HepG2 (cell line): ENCODE data around the gene MIS18BP1. TPM values are rescaled to one million over a fixed set of nuclear protein-coding genes. Genes with fewer than 3 reads are reported as not detected.

ENCODE experiments used
- ATAC-seq: fragments of 200-7000 bp; cut with Tn5 transposase; 3 replicates; pipeline ENCODE4 v1.9.1; 2020; ENCODE audit warnings: mild to moderate bottlenecking, moderate library complexity
- BruUV-seq: library from RNA; stranded (reverse); fragments of 400-500 nt; replicated peaks from 2 replicates; lab custom pipeline; 2021; lab: Mats Ljungman, UMichigan
- CTCF ChIA-PET: fragments of 300-600 bp; formaldehyde crosslinking; extraction: SDS; loops from one replicate; lab custom pipeline; 2021; ENCODE audit warnings: low total read pairs, inconsistent platforms, low intra/inter-chr PET ratio; lab: Yijun Ruan, JAX
- POLR2A ChIA-PET: fragments of 350-600 bp; sonication (Branson Sonifier 250); formaldehyde crosslinking; loops from one replicate; lab custom pipeline; 2020; ENCODE audit warnings: antibody characterized with exemption, inconsistent platforms; lab: Yijun Ruan, JAX
- DNase-seq: peaks from one replicate; pipeline ENCODE4 v3.0.0-alpha.2; 2015; ENCODE audit warnings: low spot score
- FAIRE-seq: peaks from 3 replicates; lab custom pipeline; 2011; peaks lifted over from hg19 to GRCh38; lab: Jason Lieb, UNC
- H2AFZ ChIP-seq: one replicate; pipeline ENCODE4 v1.6.1; 2011; ENCODE audit warnings: low read length, inconsistent platforms
- H3K27ac ChIP-seq: fragments of 300-600 bp; 3 replicates; pipeline ENCODE4 v1.8.0; 2011; ENCODE audit warnings: mixed run types, mild to moderate bottlenecking, mixed read lengths, low read length, inconsistent platforms; ENCODE audit not compliant: insufficient read depth; ENCODE audit errors: extremely low read length
- H3K27me3 ChIP-seq, 2 experiments: fragments of 200-600 bp in 1 of 2; 2 replicates in 1 of 2; 3 replicates in 1 of 2; pipeline versions ENCODE4 v1.6.0 to v1.8.0; 2011; ENCODE audit warnings: low read length in 2 of 2, mild to moderate bottlenecking in 2 of 2, moderate library complexity in 2 of 2, inconsistent platforms in 1 of 2; ENCODE audit not compliant: insufficient read depth in 2 of 2, control insufficient read depth in 1 of 2
- H3K36me3 ChIP-seq, 2 experiments: fragments of 200-600 bp in 1 of 2; replicated peaks in 1 of 2; 2 replicates in 1 of 2; 3 replicates in 1 of 2; pipeline versions ENCODE4 v1.5.1 to v1.8.0; 2011; ENCODE audit warnings: low read length in 2 of 2, inconsistent platforms in 1 of 2; ENCODE audit not compliant: insufficient read depth in 2 of 2, control insufficient read depth in 1 of 2
- H3K4me1 ChIP-seq: 2 replicates; pipeline ENCODE4 v1.5.1; 2012; ENCODE audit warnings: low read length, inconsistent platforms; ENCODE audit not compliant: insufficient read depth
- H3K4me2 ChIP-seq: 2 replicates; pipeline ENCODE4 v1.6.0; 2011; ENCODE audit warnings: low read depth, low read length, inconsistent platforms
- H3K4me3 ChIP-seq, 3 experiments: fragments of 200-600 bp in 1 of 3; sonication (generic), shearing (Covaris generic) in 1 of 3; replicated peaks in 1 of 3; 2 replicates each; pipeline ENCODE4 v1.5.1; 2011 to 2016; ENCODE audit warnings: low read length in 3 of 3, inconsistent platforms in 2 of 3, low read depth in 2 of 3, mild to moderate bottlenecking in 2 of 3, control low read depth in 1 of 3, mixed read lengths in 1 of 3; ENCODE audit not compliant: insufficient read depth in 1 of 3
- H3K79me2 ChIP-seq: one replicate; pipeline ENCODE4 v1.6.1; 2011; ENCODE audit warnings: low read length, inconsistent platforms; ENCODE audit not compliant: insufficient read depth
- H3K9ac ChIP-seq: 2 replicates; pipeline ENCODE4 v1.6.0; 2011; ENCODE audit warnings: mild to moderate bottlenecking, low read depth, low read length, inconsistent platforms; ENCODE audit not compliant: insufficient read depth
- H3K9me3 ChIP-seq: 2 replicates; pipeline ENCODE4 v1.5.1; 2012; ENCODE audit warnings: mild to moderate bottlenecking, low read length
- H4K20me1 ChIP-seq: 2 replicates; pipeline ENCODE4 v1.6.0; 2011; ENCODE audit warnings: inconsistent platforms, mild to moderate bottlenecking, low read length, moderate library complexity; ENCODE audit not compliant: insufficient read depth
- CREM ChIP-seq, 2 experiments: sonication (generic) in 1 of 2; formaldehyde crosslinking in 1 of 2; IDR thresholded peaks; 2 replicates each; pipeline versions ENCODE4 v1.4.0 to v1.6.1; 2016 to 2020; ENCODE audit warnings: antibody characterized with exemption in 1 of 2, mild to moderate bottlenecking in 1 of 2, missing genetic modification reagents in 1 of 2
- HDAC1 ChIP-seq: sonication (generic); formaldehyde crosslinking; IDR thresholded peaks from 2 replicates; pipeline ENCODE4 v1.5.1; 2020; ENCODE audit warnings: mild to moderate bottlenecking, missing genetic modification reagents
- IKZF1 ChIP-seq: fragments of 450-650 bp; IDR thresholded peaks from 2 replicates; pipeline ENCODE4 v1.7.1; 2016
- KAT8 ChIP-seq: IDR thresholded peaks from 2 replicates; pipeline ENCODE4 v1.6.1; 2016; ENCODE audit warnings: missing genetic modification reagents, missing compliant biosample characterization
- KDM1A ChIP-seq: IDR thresholded peaks from 2 replicates; pipeline ENCODE4 v1.6.1; 2016; ENCODE audit warnings: missing compliant biosample characterization
- SP1 ChIP-seq, 2 experiments: fragments of 450-650 bp in 1 of 2; sonication (generic) in 1 of 2; formaldehyde crosslinking in 1 of 2; IDR thresholded peaks; 2 replicates each; pipeline versions ENCODE4 v1.4.0 to v1.6.1; 2016 to 2020; ENCODE audit warnings: missing genetic modification reagents in 1 of 2
- SUZ12 ChIP-seq: fragments of 150-350 bp; IDR thresholded peaks from 2 replicates; pipeline ENCODE4 v1.6.1; 2014; ENCODE audit warnings: low read depth, low read length
- TGIF2 ChIP-seq: IDR thresholded peaks from 2 replicates; pipeline ENCODE4 v1.6.1; 2016; ENCODE audit warnings: control low read depth, missing compliant biosample characterization
- TOPORS ChIP-seq: sonication (generic); formaldehyde crosslinking; IDR thresholded peaks from 2 replicates; pipeline ENCODE4 v1.8.0; 2023; ENCODE audit warnings: mild to moderate bottlenecking, missing genetic modification reagents
- ZNF12 ChIP-seq: sonication (generic); formaldehyde crosslinking; IDR thresholded peaks from 2 replicates; pipeline ENCODE4 v1.5.0; 2020; ENCODE audit warnings: missing genetic modification reagents
- ZNF160 ChIP-seq: sonication (generic); formaldehyde crosslinking; IDR thresholded peaks from 2 replicates; pipeline ENCODE4 v1.8.0; 2022; ENCODE audit warnings: mild to moderate bottlenecking, inconsistent platforms, missing genetic modification reagents
- ZNF343 ChIP-seq: sonication (generic); formaldehyde crosslinking; IDR thresholded peaks from 2 replicates; pipeline ENCODE4 v1.4.0; 2020; ENCODE audit warnings: mild to moderate bottlenecking, missing genetic modification reagents
- ZNF629 ChIP-seq: sonication (generic); formaldehyde crosslinking; conservative IDR thresholded peaks from 2 replicates; pipeline ENCODE4 v1.5.0; 2020; ENCODE audit warnings: missing genetic modification reagents
- ZNF747 ChIP-seq: sonication (generic); formaldehyde crosslinking; IDR thresholded peaks from 2 replicates; pipeline ENCODE4 v1.8.1; 2023; ENCODE audit warnings: missing genetic modification reagents, mild to moderate bottlenecking, borderline replicate concordance
- in situ Hi-C: cut with HindIII; loops from 2 replicates; pipeline ENCODE4 v1.10.0; 2017; ENCODE audit warnings: low pct_unique_long_range_greater_than_20kb; ENCODE audit not compliant: extremely low pct_ligation_motif_present
- intact Hi-C: fragments of 100-400 bp; cut with micrococcal nuclease; formaldehyde crosslinking; loops from one replicate; pipeline ENCODE4 v1.10.0; 2022; ENCODE audit not compliant: unreplicated experiment
- polyA plus RNA-seq, 8 experiments: library from polyadenylated mRNA; depleted of rRNA in 3 of 8; stranded (reverse) in 7 of 8; unstranded in 1 of 8; fragments of >200 nt; fragmentation: Illumina TruSeq in 4 of 8; extraction: Trizol in 4 of 8; gene quantifications; 2 replicates each; pipeline versions ENCODE4 v1.2.1 to v1.2.3, GENCODE V29; 2011 to 2016; ENCODE audit warnings: low read depth in 4 of 8, missing spikeins in 1 of 8, mixed read lengths in 1 of 8; ENCODE audit not compliant: insufficient read depth in 1 of 8
- total RNA-seq, 5 experiments: library from RNA; depleted of rRNA; stranded (reverse); fragments of >200 nt; fragmentation: Illumina TruSeq; extraction: Trizol; gene quantifications; 2 replicates each; pipeline ENCODE4 v1.2.3, GENCODE V29; 2016; ENCODE audit warnings: low read depth in 1 of 5
- TF ChIP-seq, protein P1 (sequence below): sonication (generic); formaldehyde crosslinking; IDR thresholded peaks from 2 replicates; pipeline ENCODE4 v1.5.0; 2020; ENCODE audit warnings: mild to moderate bottlenecking, missing genetic modification reagents
- TF ChIP-seq, protein P2 (sequence below): sonication (generic); formaldehyde crosslinking; IDR thresholded peaks from 2 replicates; pipeline ENCODE4 v1.4.0; 2020; ENCODE audit warnings: missing genetic modification reagents
- TF ChIP-seq, protein P3 (sequence below): sonication (generic); formaldehyde crosslinking; IDR thresholded peaks from 2 replicates; pipeline ENCODE4 v1.4.0; 2020; ENCODE audit warnings: missing genetic modification reagents, borderline replicate concordance
- TF ChIP-seq, protein P4 (sequence below): sonication (generic); IDR thresholded peaks from 2 replicates; pipeline ENCODE4 v1.6.1; 2016; ENCODE audit warnings: low read depth, borderline replicate concordance

Gene MIS18BP1
- total and polyA plus RNA-seq, 2 of the 13 experiments (the other 11 are each of a cell fraction or from before 2014, with no cell fraction given) = 9.5 to 36.4 TPM

DNA sequence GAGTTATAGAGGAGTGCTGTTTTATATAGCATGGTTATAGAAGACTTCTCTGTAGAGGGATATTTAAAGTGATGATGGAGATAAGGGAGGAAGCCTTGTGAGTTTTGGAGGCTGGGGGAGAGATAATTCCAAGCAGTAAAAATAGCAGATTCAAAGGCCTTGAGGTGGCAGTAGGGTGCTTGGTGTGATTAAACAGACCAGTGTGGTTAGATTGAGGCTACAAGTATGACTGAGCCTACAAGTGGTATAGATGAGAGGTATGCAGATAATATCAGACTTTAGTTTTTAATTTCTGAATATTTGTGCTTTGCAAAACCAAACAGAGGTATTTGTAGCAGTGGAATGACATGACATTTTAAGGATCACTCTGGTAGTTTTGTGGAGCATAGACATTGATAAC lies 96.9 kb downstream of the MIS18BP1 start:
- no peak for FAIRE-seq
- no peak overlapping the region for H3K27ac ChIP-seq
- H3K79me2 ChIP-seq = no peaks in the 10 kb centered on the region
- no peak for ATAC-seq
- no peaks in the 10 kb centered on the region for H4K20me1 ChIP-seq
- H2AFZ ChIP-seq = no peak overlapping the region
- no peak overlapping the region for H3K4me3 ChIP-seq
- ChIA-PET POLR2A (no interaction called here), CTCF (no interaction called here)
- no peaks in the 10 kb centered on the region; a peak in 2 of 5 replicates for H3K36me3 ChIP-seq
- no peak overlapping the region for H3K9ac ChIP-seq
- no peaks in the 10 kb centered on the region for H3K27me3 ChIP-seq
- H3K9me3 ChIP-seq = no peaks in the 10 kb centered on the region
- in situ Hi-C loops = no loop called here
- no TSS peak for BruUV-seq
- intact Hi-C loops = no loop called here
- no peak overlapping the region for H3K4me2 ChIP-seq
- DNase-seq = no peak
- no peaks in the 10 kb centered on the region for H3K4me1 ChIP-seq
- TF ChIP-seq SP1 (IDR thresholded peaks at IDR 0.05) (no peak), SP1 (CRISPR knock-in tag; IDR thresholded peaks at IDR 0.05) (no peak), SUZ12 (no peak), TOPORS (CRISPR knock-in tag) (no peak), CREM (IDR thresholded peaks at IDR 0.05) (no peak), CREM (CRISPR knock-in tag; IDR thresholded peaks at IDR 0.05) (no peak), KAT8 (CRISPR knock-in tag) (no peak), HDAC1 (CRISPR knock-in tag) (no peak), KDM1A (CRISPR knock-in tag) (no peak), ZNF343 (CRISPR knock-in tag) (no peak), ZNF160 (no peak), TGIF2 (CRISPR knock-in tag) (no peak), ZNF12 (CRISPR knock-in tag) (no peak), ZNF629 (CRISPR knock-in tag) (no peak), ZNF747 (CRISPR knock-in tag) (no peak), IKZF1 (no peak)
- TF ChIP-seq, protein P1, sequence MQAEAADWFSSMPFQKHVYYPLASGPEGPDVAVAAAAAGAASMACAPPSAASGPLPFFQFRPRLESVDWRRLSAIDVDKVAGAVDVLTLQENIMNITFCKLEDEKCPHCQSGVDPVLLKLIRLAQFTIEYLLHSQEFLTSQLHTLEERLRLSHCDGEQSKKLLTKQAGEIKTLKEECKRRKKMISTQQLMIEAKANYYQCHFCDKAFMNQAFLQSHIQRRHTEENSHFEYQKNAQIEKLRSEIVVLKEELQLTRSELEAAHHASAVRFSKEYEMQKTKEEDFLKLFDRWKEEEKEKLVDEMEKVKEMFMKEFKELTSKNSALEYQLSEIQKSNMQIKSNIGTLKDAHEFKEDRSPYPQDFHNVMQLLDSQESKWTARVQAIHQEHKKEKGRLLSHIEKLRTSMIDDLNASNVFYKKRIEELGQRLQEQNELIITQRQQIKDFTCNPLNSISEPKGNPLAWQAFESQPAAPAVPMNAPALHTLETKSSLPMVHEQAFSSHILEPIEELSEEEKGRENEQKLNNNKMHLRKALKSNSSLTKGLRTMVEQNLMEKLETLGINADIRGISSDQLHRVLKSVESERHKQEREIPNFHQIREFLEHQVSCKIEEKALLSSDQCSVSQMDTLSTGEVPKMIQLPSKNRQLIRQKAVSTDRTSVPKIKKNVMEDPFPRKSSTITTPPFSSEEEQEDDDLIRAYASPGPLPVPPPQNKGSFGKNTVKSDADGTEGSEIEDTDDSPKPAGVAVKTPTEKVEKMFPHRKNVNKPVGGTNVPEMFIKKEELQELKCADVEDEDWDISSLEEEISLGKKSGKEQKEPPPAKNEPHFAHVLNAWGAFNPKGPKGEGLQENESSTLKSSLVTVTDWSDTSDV = no peak
- TF ChIP-seq, protein P2, sequence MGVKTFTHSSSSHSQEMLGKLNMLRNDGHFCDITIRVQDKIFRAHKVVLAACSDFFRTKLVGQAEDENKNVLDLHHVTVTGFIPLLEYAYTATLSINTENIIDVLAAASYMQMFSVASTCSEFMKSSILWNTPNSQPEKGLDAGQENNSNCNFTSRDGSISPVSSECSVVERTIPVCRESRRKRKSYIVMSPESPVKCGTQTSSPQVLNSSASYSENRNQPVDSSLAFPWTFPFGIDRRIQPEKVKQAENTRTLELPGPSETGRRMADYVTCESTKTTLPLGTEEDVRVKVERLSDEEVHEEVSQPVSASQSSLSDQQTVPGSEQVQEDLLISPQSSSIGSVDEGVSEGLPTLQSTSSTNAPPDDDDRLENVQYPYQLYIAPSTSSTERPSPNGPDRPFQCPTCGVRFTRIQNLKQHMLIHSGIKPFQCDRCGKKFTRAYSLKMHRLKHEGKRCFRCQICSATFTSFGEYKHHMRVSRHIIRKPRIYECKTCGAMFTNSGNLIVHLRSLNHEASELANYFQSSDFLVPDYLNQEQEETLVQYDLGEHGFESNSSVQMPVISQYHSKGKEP (CRISPR knock-in tag) = no peak
- TF ChIP-seq, protein P3, sequence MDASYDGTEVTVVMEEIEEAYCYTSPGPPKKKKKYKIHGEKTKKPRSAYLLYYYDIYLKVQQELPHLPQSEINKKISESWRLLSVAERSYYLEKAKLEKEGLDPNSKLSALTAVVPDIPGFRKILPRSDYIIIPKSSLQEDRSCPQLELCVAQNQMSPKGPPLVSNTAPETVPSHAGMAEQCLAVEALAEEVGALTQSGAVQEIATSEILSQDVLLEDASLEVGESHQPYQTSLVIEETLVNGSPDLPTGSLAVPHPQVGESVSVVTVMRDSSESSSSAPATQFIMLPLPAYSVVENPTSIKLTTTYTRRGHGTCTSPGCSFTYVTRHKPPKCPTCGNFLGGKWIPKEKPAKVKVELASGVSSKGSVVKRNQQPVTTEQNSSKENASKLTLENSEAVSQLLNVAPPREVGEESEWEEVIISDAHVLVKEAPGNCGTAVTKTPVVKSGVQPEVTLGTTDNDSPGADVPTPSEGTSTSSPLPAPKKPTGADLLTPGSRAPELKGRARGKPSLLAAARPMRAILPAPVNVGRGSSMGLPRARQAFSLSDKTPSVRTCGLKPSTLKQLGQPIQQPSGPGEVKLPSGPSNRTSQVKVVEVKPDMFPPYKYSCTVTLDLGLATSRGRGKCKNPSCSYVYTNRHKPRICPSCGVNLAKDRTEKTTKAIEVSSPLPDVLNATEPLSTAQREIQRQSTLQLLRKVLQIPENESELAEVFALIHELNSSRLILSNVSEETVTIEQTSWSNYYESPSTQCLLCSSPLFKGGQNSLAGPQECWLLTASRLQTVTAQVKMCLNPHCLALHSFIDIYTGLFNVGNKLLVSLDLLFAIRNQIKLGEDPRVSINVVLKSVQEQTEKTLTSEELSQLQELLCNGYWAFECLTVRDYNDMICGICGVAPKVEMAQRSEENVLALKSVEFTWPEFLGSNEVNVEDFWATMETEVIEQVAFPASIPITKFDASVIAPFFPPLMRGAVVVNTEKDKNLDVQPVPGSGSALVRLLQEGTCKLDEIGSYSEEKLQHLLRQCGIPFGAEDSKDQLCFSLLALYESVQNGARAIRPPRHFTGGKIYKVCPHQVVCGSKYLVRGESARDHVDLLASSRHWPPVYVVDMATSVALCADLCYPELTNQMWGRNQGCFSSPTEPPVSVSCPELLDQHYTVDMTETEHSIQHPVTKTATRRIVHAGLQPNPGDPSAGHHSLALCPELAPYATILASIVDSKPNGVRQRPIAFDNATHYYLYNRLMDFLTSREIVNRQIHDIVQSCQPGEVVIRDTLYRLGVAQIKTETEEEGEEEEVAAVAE = no peak
- TF ChIP-seq, protein P4, sequence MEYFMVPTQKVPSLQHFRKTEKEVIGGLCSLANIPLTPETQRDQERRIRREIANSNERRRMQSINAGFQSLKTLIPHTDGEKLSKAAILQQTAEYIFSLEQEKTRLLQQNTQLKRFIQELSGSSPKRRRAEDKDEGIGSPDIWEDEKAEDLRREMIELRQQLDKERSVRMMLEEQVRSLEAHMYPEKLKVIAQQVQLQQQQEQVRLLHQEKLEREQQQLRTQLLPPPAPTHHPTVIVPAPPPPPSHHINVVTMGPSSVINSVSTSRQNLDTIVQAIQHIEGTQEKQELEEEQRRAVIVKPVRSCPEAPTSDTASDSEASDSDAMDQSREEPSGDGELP = no peak
